NT2/D1 (cell line): ENCODE measurements around the gene VAPA.

ENCODE experiments used
- DNase-seq: peaks from one replicate; pipeline ENCODE4 v3.0.0-alpha.2; 2011; ENCODE audit warnings: low read depth, low spot score
- H3K27me3 ChIP-seq: 2 replicates; pipeline ENCODE4 v1.6.0; 2011; ENCODE audit warnings: mild to moderate bottlenecking; ENCODE audit not compliant: insufficient read length, insufficient read depth
- H3K36me3 ChIP-seq: 2 replicates; pipeline ENCODE4 v1.6.1; 2011; ENCODE audit warnings: mild to moderate bottlenecking, low read length, mixed read lengths; ENCODE audit not compliant: insufficient read depth, insufficient read length
- H3K4me1 ChIP-seq: 2 replicates; pipeline ENCODE4 v1.5.1; 2011; ENCODE audit not compliant: insufficient read depth, insufficient read length
- H3K4me3 ChIP-seq: 2 replicates; pipeline ENCODE4 v1.5.1; 2011; ENCODE audit warnings: low read depth; ENCODE audit not compliant: insufficient read length
- H3K9ac ChIP-seq: 2 replicates; pipeline ENCODE4 v1.6.0; 2011; ENCODE audit warnings: low read depth; ENCODE audit not compliant: insufficient read length
- H3K9me3 ChIP-seq: 2 replicates; pipeline ENCODE4 v1.5.1; 2011; ENCODE audit warnings: mild to moderate bottlenecking, low read length; ENCODE audit not compliant: insufficient read depth
- SUZ12 ChIP-seq: IDR thresholded peaks from 2 replicates; pipeline ENCODE4 v1.6.1; 2011; ENCODE audit not compliant: insufficient read length, insufficient read depth; ENCODE audit errors: extremely low read depth
- YY1 ChIP-seq: IDR thresholded peaks from 2 replicates; pipeline ENCODE4 v1.6.1; 2011; ENCODE audit not compliant: insufficient read length, insufficient read depth
- ZNF274 ChIP-seq: IDR thresholded peaks from 2 replicates; pipeline ENCODE4 v1.6.1; 2011; ENCODE audit warnings: mild to moderate bottlenecking, low read depth, low read length

The VAPA gene

GRCh38 chr18:9878095-9878494 is 35.7 kb upstream of the VAPA start:
- no peak overlapping the region for H3K4me3 ChIP-seq
- no peaks in the 10 kb centered on the region for H3K36me3 ChIP-seq
- no peaks in the 10 kb centered on the region for H3K27me3 ChIP-seq
- TF ChIP-seq SUZ12 (no peak), ZNF274 (no peak), YY1 (no peak)
- H3K9ac ChIP-seq = no peak overlapping the region
- no peaks in the 10 kb centered on the region for H3K4me1 ChIP-seq
- no peaks in the 10 kb centered on the region for H3K9me3 ChIP-seq
- no peak for DNase-seq

- H3K4me3 ChIP-seq = no peak overlapping the region
- H3K9me3 ChIP-seq = no peaks in the 10 kb centered on the region
- no peak for TF ChIP-seq YY1
- TF ChIP-seq SUZ12 = no peak
- TF ChIP-seq ZNF274 = no peak
- no peak for DNase-seq
- H3K4me1 ChIP-seq = no peaks in the 10 kb centered on the region
- no peaks in the 10 kb centered on the region for H3K36me3 ChIP-seq
- no peak overlapping the region for H3K9ac ChIP-seq
- H3K27me3 ChIP-seq = no peaks in the 10 kb centered on the region
Measured at GRCh38 chr18:9878783-9879242, 35.0 kb upstream of the VAPA start.

GRCh38 chr18:9884090-9884489 is 29.7 kb upstream of the VAPA start:
- Histone ChIP-seq H3K4me1 (no peaks in the 10 kb centered on the region), H3K9me3 (no peaks in the 10 kb centered on the region), H3K4me3 (no peak overlapping the region), H3K36me3 (no peaks in the 10 kb centered on the region), H3K27me3 (no peaks in the 10 kb centered on the region), H3K9ac (no peak overlapping the region)
- no peak for TF ChIP-seq YY1
- no peak for TF ChIP-seq SUZ12
- TF ChIP-seq ZNF274 = no peak
- DNase-seq = no peak

GRCh38 chr18:9884532-9885140 is 29.2 kb upstream of the VAPA start:
- H3K27me3 ChIP-seq = no peaks in the 10 kb centered on the region
- H3K36me3 ChIP-seq = no peaks in the 10 kb centered on the region
- no peaks in the 10 kb centered on the region for H3K9me3 ChIP-seq
- H3K9ac ChIP-seq = no peak overlapping the region
- H3K4me1 ChIP-seq = no peaks in the 10 kb centered on the region
- H3K4me3 ChIP-seq = no peak overlapping the region
- no peak for DNase-seq
- no peak for TF ChIP-seq SUZ12
- no peak for TF ChIP-seq ZNF274
- TF ChIP-seq YY1 = no peak

DNA sequence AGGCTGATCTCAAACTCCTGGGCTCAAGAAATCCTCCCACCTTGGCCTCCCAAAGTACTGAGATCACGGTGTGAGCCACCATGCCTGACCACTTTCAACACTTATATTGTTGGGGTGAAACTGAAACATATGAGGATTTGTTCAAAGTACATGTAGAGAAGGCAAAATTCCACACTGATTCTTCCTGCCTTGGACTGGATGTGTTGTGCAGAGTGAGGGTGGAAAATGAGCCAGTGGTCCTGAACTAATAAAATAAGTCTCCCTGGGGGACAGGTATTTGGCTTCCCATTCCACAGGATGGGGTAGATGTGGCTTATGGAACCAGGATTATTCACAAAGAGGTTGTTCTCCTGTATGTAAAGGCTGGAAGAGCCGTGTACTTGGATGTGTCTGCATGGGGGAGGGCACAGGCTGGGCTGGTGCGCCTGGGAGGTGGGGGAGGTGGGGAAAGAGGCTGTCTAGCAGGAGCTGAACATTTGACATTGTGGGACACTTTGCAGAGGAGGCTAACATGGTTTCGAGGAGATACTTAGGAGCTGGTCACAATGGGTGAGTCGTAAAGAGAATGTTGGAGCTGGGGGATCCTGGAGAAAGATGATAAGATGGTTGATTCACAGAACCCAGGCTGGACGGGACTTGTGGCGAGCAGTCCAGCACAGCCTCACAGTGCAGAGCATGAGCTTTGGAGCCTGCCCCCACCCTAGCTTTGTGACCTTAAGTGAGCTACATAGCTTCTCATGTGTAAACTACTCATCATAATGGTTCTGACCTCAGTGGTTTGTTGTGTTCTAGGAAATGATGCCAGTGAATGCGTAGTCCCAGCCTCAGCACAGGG is 28.4 kb upstream of the VAPA start, which contains the start of gene TXNDC2:
TXNDC2 (plus strand) TSS at position 804 of the 835 bp plus-strand sequence. CDS start 708 bp downstream, outside the sequence.
- TF ChIP-seq YY1 = no peak
- no peak for TF ChIP-seq ZNF274
- TF ChIP-seq SUZ12 = no peak
- no peaks in the 10 kb centered on the region for H3K27me3 ChIP-seq
- DNase-seq = no peak
- no peaks in the 10 kb centered on the region for H3K4me1 ChIP-seq
- H3K4me3 ChIP-seq = no peak within 1 kb of the TSS
- no peak within 1 kb of the TSS for H3K9ac ChIP-seq
- H3K9me3 ChIP-seq = no peaks in the 10 kb centered on the region
- no peaks in the 10 kb centered on the region for H3K36me3 ChIP-seq

DNA sequence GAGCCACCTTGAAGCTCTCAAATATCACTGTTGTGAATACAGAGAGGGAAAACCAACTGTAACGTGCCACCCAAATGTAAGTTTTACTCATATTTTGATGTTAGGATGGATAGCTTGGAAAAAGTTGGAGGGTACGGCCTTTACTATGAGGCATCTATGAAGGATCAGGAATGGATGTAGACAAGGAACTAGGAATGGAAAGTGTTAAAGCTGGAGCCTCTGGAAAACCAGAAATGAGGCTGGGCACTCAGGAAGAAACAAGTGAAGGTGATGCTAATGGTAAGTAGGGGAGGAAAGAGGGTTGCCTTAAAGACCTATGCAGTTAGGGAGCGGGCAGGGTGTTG is 27.8 kb upstream of the VAPA start:
- Histone ChIP-seq H3K9ac (no peak overlapping the region), H3K4me1 (no peaks in the 10 kb centered on the region), H3K4me3 (no peak overlapping the region), H3K27me3 (no peaks in the 10 kb centered on the region), H3K36me3 (no peaks in the 10 kb centered on the region), H3K9me3 (no peaks in the 10 kb centered on the region)
- TF ChIP-seq ZNF274 = no peak
- TF ChIP-seq SUZ12 = no peak
- TF ChIP-seq YY1 = no peak
- DNase-seq = no peak

- no peak for DNase-seq
- Histone ChIP-seq H3K4me1 (no peaks in the 10 kb centered on the region), H3K9me3 (no peaks in the 10 kb centered on the region), H3K9ac (no peak overlapping the region), H3K4me3 (no peak overlapping the region), H3K36me3 (no peaks in the 10 kb centered on the region), H3K27me3 (no peaks in the 10 kb centered on the region)
- TF ChIP-seq SUZ12 (no peak), YY1 (no peak), ZNF274 (no peak)
Measured at GRCh38 chr18:9887992-9888391, 25.8 kb upstream of the VAPA start.
